H1 (cell line): ENCODE data around the gene LPCAT1. TPM values are rescaled to one million over a fixed set of nuclear protein-coding genes. Genes with fewer than 3 reads are reported as not detected.
A peak's percentile ranks its signal among the peaks of the same experiment; 100 is the strongest.

Experiments used
- CTCF ChIA-PET: fragments of 300-600 bp; sonication (Branson Sonifier 250); formaldehyde crosslinking; loops from one replicate; lab custom pipeline; 2021; ENCODE audit not compliant: partially characterized antibody; lab: Charles Lee
- POLR2A ChIA-PET: fragments of 300-600 bp; sonication (Branson Sonifier 250); formaldehyde crosslinking; loops from one replicate; lab custom pipeline; 2021; ENCODE audit warnings: inconsistent platforms; ENCODE audit not compliant: partially characterized antibody; lab: Charles Lee
- DNase-seq, 2 experiments: peaks; one replicate each; pipeline versions ENCODE4 v3.0.0 to v3.0.0-alpha.2; 2010 to 2022; ENCODE audit warnings: low spot score in 2 of 2, low read depth in 1 of 2, mixed read lengths in 1 of 2
- FAIRE-seq: peaks from 2 replicates; lab custom pipeline; 2011; peaks lifted over from hg19 to GRCh38; lab: Jason Lieb, UNC
- H2AFZ ChIP-seq: 2 replicates; pipeline ENCODE4 v1.8.1; 2012; ENCODE audit warnings: low read length, inconsistent platforms
- H2AK5ac ChIP-seq: 2 replicates; pipeline ENCODE4 v1.6.1; 2013; ENCODE audit warnings: low read depth, low read length
- H2BK120ac ChIP-seq: replicated peaks from 2 replicates; pipeline ENCODE3; 2013; ENCODE audit warnings: low read depth, low read length, inconsistent platforms
- H2BK12ac ChIP-seq: 2 replicates; pipeline ENCODE4 v1.6.1; 2013; ENCODE audit warnings: low read depth, low read length
- H2BK15ac ChIP-seq: 2 replicates; pipeline ENCODE4 v1.6.1; 2013; ENCODE audit warnings: low read length
- H2BK20ac ChIP-seq: 2 replicates; pipeline ENCODE4 v1.6.1; 2013; ENCODE audit warnings: low read length
- H2BK5ac ChIP-seq: 2 replicates; pipeline ENCODE4 v1.6.1; 2013; ENCODE audit warnings: low read depth, low read length
- H3K14ac ChIP-seq: 2 replicates; pipeline ENCODE4 v1.6.1; 2013; ENCODE audit warnings: inconsistent platforms; ENCODE audit not compliant: insufficient read length
- H3K18ac ChIP-seq: 2 replicates; pipeline ENCODE4 v1.6.1; 2013; ENCODE audit warnings: low read length; ENCODE audit errors: extremely low read depth
- H3K23ac ChIP-seq: 2 replicates; pipeline ENCODE4 v1.6.1; 2013; ENCODE audit warnings: inconsistent platforms; ENCODE audit not compliant: insufficient read length
- H3K23me2 ChIP-seq: 2 replicates; pipeline ENCODE4 v1.6.1; 2013; ENCODE audit warnings: low read depth, low read length
- H3K27ac ChIP-seq: 2 replicates; pipeline ENCODE4 v1.6.1; 2011; ENCODE audit warnings: low read depth, low read length, inconsistent platforms
- H3K27me3 ChIP-seq, 4 experiments: replicated peaks in 1 of 4; 1 replicate in 1 of 4; 2 replicates in 3 of 4; pipeline versions ENCODE4 v1.6.1 to v1.8.1; 2011 to 2013; ENCODE audit warnings: low read length in 3 of 4, mild to moderate bottlenecking in 3 of 4, inconsistent platforms in 2 of 4, mixed read lengths in 2 of 4, moderate library complexity in 1 of 4; ENCODE audit not compliant: control insufficient read depth in 3 of 4, insufficient read depth in 3 of 4; ENCODE audit errors: extremely low read depth in 1 of 4
- H3K36me3 ChIP-seq, 4 experiments: 2 replicates each; pipeline versions ENCODE4 v1.6.1 to v1.8.1; 2011 to 2013; ENCODE audit warnings: mild to moderate bottlenecking in 4 of 4, low read length in 3 of 4, moderate library complexity in 2 of 4, control low read depth in 1 of 4, inconsistent platforms in 1 of 4; ENCODE audit not compliant: insufficient read depth in 4 of 4, control insufficient read depth in 2 of 4
- H3K4ac ChIP-seq: replicated peaks from 2 replicates; pipeline ENCODE3; 2013; ENCODE audit warnings: low read length, low read depth, mixed read lengths, inconsistent platforms; ENCODE audit not compliant: insufficient read length
- H3K4me1 ChIP-seq, 4 experiments: replicated peaks in 1 of 4; 1 replicate in 1 of 4; 2 replicates in 3 of 4; pipeline versions ENCODE4 v1.6.1 to v1.8.1; 2011 to 2013; ENCODE audit warnings: low read length in 3 of 4, inconsistent platforms in 2 of 4, mixed read lengths in 1 of 4; ENCODE audit not compliant: insufficient read depth in 4 of 4, control insufficient read depth in 3 of 4
- H3K4me2 ChIP-seq, 2 experiments: 2 replicates each; pipeline versions ENCODE4 v1.6.1 to v1.8.1; 2011 to 2013; ENCODE audit warnings: low read depth in 2 of 2, low read length in 2 of 2, control low read depth in 1 of 2, inconsistent platforms in 1 of 2, mild to moderate bottlenecking in 1 of 2; ENCODE audit not compliant: insufficient read depth in 1 of 2
- H3K4me3 ChIP-seq, 4 experiments: fragments of 200-600, 300-600 bp in 1 of 4; sonication (generic), shearing (Covaris generic), sonication (Bioruptor Twin) in 1 of 4; 2 replicates each; pipeline versions ENCODE4 v1.5.1 to v1.8.1; 2011 to 2016; ENCODE audit warnings: low read length in 4 of 4, low read depth in 3 of 4, control low read depth in 2 of 4, inconsistent platforms in 2 of 4, mild to moderate bottlenecking in 2 of 4, mixed read lengths in 1 of 4, moderate library complexity in 1 of 4; ENCODE audit not compliant: insufficient read depth in 2 of 4; ENCODE audit errors: extremely low read depth in 1 of 4
- H3K56ac ChIP-seq: replicated peaks from 2 replicates; pipeline ENCODE3; 2013; ENCODE audit warnings: low read depth, mild to moderate bottlenecking, mixed read lengths, low read length, inconsistent platforms; ENCODE audit not compliant: insufficient read length
- H3K79me1 ChIP-seq: 2 replicates; pipeline ENCODE4 v1.6.1; 2013; ENCODE audit warnings: low read depth, low read length, control low read depth
- H3K79me2 ChIP-seq, 2 experiments: 2 replicates each; pipeline versions ENCODE4 v1.6.1 to v1.8.1; 2012 to 2013; ENCODE audit warnings: low read length in 2 of 2, mild to moderate bottlenecking in 2 of 2, inconsistent platforms in 1 of 2; ENCODE audit not compliant: insufficient read depth in 2 of 2, control insufficient read depth in 1 of 2
- H3K9ac ChIP-seq, 4 experiments: replicated peaks in 1 of 4; 1 replicate in 1 of 4; 2 replicates in 3 of 4; pipeline versions ENCODE4 v1.6.1 to v1.8.1; 2011 to 2013; ENCODE audit warnings: low read depth in 3 of 4, low read length in 3 of 4, control low read depth in 2 of 4, mild to moderate bottlenecking in 2 of 4, moderate library complexity in 2 of 4, inconsistent platforms in 1 of 4; ENCODE audit errors: extremely low read depth in 1 of 4
- H3K9me3 ChIP-seq, 2 experiments: 2 replicates each; pipeline versions ENCODE4 v1.6.1 to v1.8.1; 2012 to 2013; ENCODE audit warnings: mild to moderate bottlenecking in 2 of 2, moderate library complexity in 2 of 2, control low read depth in 1 of 2, inconsistent platforms in 1 of 2, low read depth in 1 of 2, low read length in 1 of 2, mixed read lengths in 1 of 2; ENCODE audit not compliant: insufficient read depth in 2 of 2
- H4K20me1 ChIP-seq, 2 experiments: replicated peaks in 1 of 2; 2 replicates each; pipeline versions ENCODE3 to v1.8.1; 2011 to 2013; ENCODE audit warnings: inconsistent platforms in 2 of 2, low read length in 2 of 2, mild to moderate bottlenecking in 1 of 2; ENCODE audit not compliant: insufficient read depth in 2 of 2, control insufficient read depth in 1 of 2
- H4K5ac ChIP-seq: 2 replicates; pipeline ENCODE4 v1.6.1; 2013; ENCODE audit warnings: low read length, low read depth, mixed read lengths, inconsistent platforms; ENCODE audit not compliant: insufficient read length
- H4K8ac ChIP-seq: 2 replicates; pipeline ENCODE4 v1.8.0; 2013; ENCODE audit warnings: mild to moderate bottlenecking, moderate library complexity, low read length, inconsistent platforms; ENCODE audit not compliant: insufficient read depth; ENCODE audit errors: extremely low read depth
- H4K91ac ChIP-seq: replicated peaks from 2 replicates; pipeline ENCODE3; 2013; ENCODE audit warnings: low read length, mixed read lengths, inconsistent platforms; ENCODE audit not compliant: insufficient read length
- POLR2AphosphoS5 ChIP-seq: IDR thresholded peaks from 2 replicates; pipeline ENCODE4 v1.6.1; 2011; ENCODE audit warnings: low read depth, low read length
- SIN3A ChIP-seq, 2 experiments: IDR thresholded peaks in 1 of 2; conservative IDR thresholded peaks in 1 of 2; 2 replicates each; pipeline ENCODE4 v1.6.1; 2011 to 2012; ENCODE audit warnings: low read length in 2 of 2, improper control_type of control experiment in 1 of 2, low read depth in 1 of 2, mild to moderate bottlenecking in 1 of 2
- WGBS, 2 experiments: shearing (Covaris generic) in 1 of 2; methylation state at CpG; one replicate each; pipeline versions ENCODE4 v1.1.6 to v1.1.7; 2013 to 2015; ENCODE audit warnings: low lambda C conversion rate in 2 of 2, mixed read lengths in 2 of 2, inconsistent platforms in 1 of 2, low coverage in 1 of 2, missing lambda C conversion rate in 1 of 2; ENCODE audit not compliant: insufficient replicate concordance in 2 of 2, insufficient coverage in 1 of 2, insufficient read length in 1 of 2; ENCODE audit errors: extremely low coverage in 1 of 2, missing lambda C conversion rate in 1 of 2; 5-methylcytosine and 5-hydroxymethylcytosine counted together
- polyA plus RNA-seq, 7 experiments: library from polyadenylated mRNA; depleted of rRNA in 3 of 7; stranded (reverse) in 5 of 7; unstranded in 2 of 7; fragments of >200 nt in 5 of 7; fragments of 200-250 nt in 2 of 7; gene quantifications; 1 replicate in 5 of 7; 2 replicates in 1 of 7; 4 replicates in 1 of 7; pipeline versions ENCODE4 v1.2.1 to v1.2.3, GENCODE V29; 2011 to 2013; ENCODE audit warnings: missing spikeins in 2 of 7, mixed read lengths in 2 of 7
- total RNA-seq: library from RNA; stranded (reverse); fragmentation: NEBNext Ultra II Directional; extraction: Animal tissue kit (Norgen Biotek cat#: 25700); gene quantifications from 2 replicates; pipeline ENCODE4 v1.2.1, GENCODE V29; 2021

Gene LPCAT1
- total and polyA plus RNA-seq, 2 of the 8 experiments (the other 6 are each of a cell fraction or from before 2014, with no cell fraction given): 107 to 260 TPM

- 92% methylated on average over 22 of the region's 37 CpGs; no CpG with 5 or more reads in 1 of the 2 experiments for WGBS, 2 experiments
- H4K5ac ChIP-seq: no peak overlapping the region
- H3K14ac ChIP-seq: no peak overlapping the region
- H3K79me2 ChIP-seq: peaks cover 0 to 3% of the 10 kb centered on the region in 2 experiments; a peak in 1 of 4 replicates
- H3K4me1 ChIP-seq: no peaks in the 10 kb centered on the region
- TF ChIP-seq POLR2AphosphoS5 (peak; percentile 37; the same call in 1 of the 2 replicates), SIN3A (conservative IDR thresholded peaks at IDR 0.05 in 1 of 2, IDR thresholded peaks at IDR 0.05 in 1 of 2; ENCODE audit: low read depth in 1 of 2, low read length in 2 of 2) (no peak)
- no peak overlapping the region for H2BK15ac ChIP-seq
- no peak overlapping the region for H2BK120ac ChIP-seq
- H3K4ac ChIP-seq: no peak overlapping the region
- no peak overlapping the region for H2BK20ac ChIP-seq
- H4K8ac ChIP-seq: no peak overlapping the region
- no peak overlapping the region for H3K23ac ChIP-seq
- peaks cover 0 to 22% of the 10 kb centered on the region in 2 experiments for H4K20me1 ChIP-seq
- no peak overlapping the region for H3K18ac ChIP-seq
- H3K9me3 ChIP-seq: peaks cover 9 to 10% of the 10 kb centered on the region in 2 experiments; a peak in 2 of 4 replicates
- no peak overlapping the region for H3K56ac ChIP-seq
- H3K4me3 ChIP-seq: no peak overlapping the region
- H3K23me2 ChIP-seq: 0 out of 2 replicates have a peak, but pooled peaks cover 1% of the 10 kb centered on the region
- H3K9ac ChIP-seq: no peak overlapping the region
- no peak overlapping the region for H2BK5ac ChIP-seq
- H2AK5ac ChIP-seq: no peak overlapping the region
- H3K27me3 ChIP-seq: no peaks in the 10 kb centered on the region; a peak in 1 of 7 replicates
- CTCF ChIA-PET: interaction anchor here (0.8 to 5.6 kb wide), 7 partner anchors 8 to 87 kb away, joined by 3 to 47 read pairs (median 5); no protein-coding TSS in a partner anchor
- no peak overlapping the region for H3K27ac ChIP-seq
- H3K36me3 ChIP-seq: peaks cover 17 to 77% (median 58%) of the 10 kb centered on the region in 4 experiments
- POLR2A ChIA-PET: interaction anchor here (1.2 kb wide), 1 partner anchor 14 kb away, joined by 3 read pairs; no protein-coding TSS in a partner anchor
- no peak for DNase-seq
- H3K79me1 ChIP-seq: peaks cover 10% of the 10 kb centered on the region; the same call in 1 of the 2 replicates
- H3K4me2 ChIP-seq: no peak overlapping the region
- H2AFZ ChIP-seq: no peak overlapping the region
- no peak for FAIRE-seq
- H4K91ac ChIP-seq: no peak overlapping the region
- H2BK12ac ChIP-seq: no peak overlapping the region
These were observed 57.0 kb downstream of the LPCAT1 start for GRCh38 chr5:1466631-1467265.
